GM19372 (cell line): ENCODE measurements around the gene PER3.

Source experiments
- ATAC-seq: cut with Tn5 transposase; IDR thresholded peaks from one replicate; pipeline ENCODE4 v1.9.1; 2021; ENCODE audit warnings: mild to moderate bottlenecking, low read depth, moderate library complexity; ENCODE audit not compliant: unreplicated experiment

PER3 gene

GRCh38 chr1:7827126-7827955 lies 43.2 kb downstream of the PER3 start:
- ATAC-seq = no peak

- ATAC-seq = no peak
Measured at GRCh38 chr1:7831458-7831857, 47.4 kb downstream of the PER3 start.

GRCh38 chr1:7833035-7833434 lies 48.9 kb downstream of the PER3 start:
- ATAC-seq = no peak

- no peak for ATAC-seq
Measured at GRCh38 chr1:7838714-7839113, 54.6 kb downstream of the PER3 start.

GRCh38 chr1:7839526-7839925 lies 55.4 kb downstream of the PER3 start:
- ATAC-seq = no peak

- no peak for ATAC-seq
Measured at GRCh38 chr1:7842517-7842916, 58.4 kb downstream of the PER3 start.

GRCh38 chr1:7845761-7846160 lies 61.7 kb downstream of the PER3 start:
- no peak for ATAC-seq

GRCh38 chr1:7846656-7847055 lies 62.6 kb downstream of the PER3 start:
- ATAC-seq = no peak

- no peak for ATAC-seq
Measured at GRCh38 chr1:7847599-7847998, 63.5 kb downstream of the PER3 start.

GRCh38 chr1:7850786-7851185 lies 66.7 kb downstream of the PER3 start:
- no peak for ATAC-seq

- ATAC-seq = no peak
Measured at GRCh38 chr1:7852804-7853683, 69.0 kb downstream of the PER3 start, which contains the start of gene UTS2. Gene UTS2 (minus strand): TSS chr1:7853065. CDS start chr1:7853003, 62 bp downstream.

- ATAC-seq = no peak
Measured at GRCh38 chr1:7853684-7854026, 69.6 kb downstream of the PER3 start.

GRCh38 chr1:7856345-7856744 lies 72.3 kb downstream of the PER3 start:
- no peak for ATAC-seq

GRCh38 chr1:7857000-7857399 lies 72.9 kb downstream of the PER3 start:
- no peak for ATAC-seq

GRCh38 chr1:7857985-7858384 lies 73.9 kb downstream of the PER3 start:
- ATAC-seq = no peak

GRCh38 chr1:7859406-7859805 lies 75.3 kb downstream of the PER3 start:
- no peak for ATAC-seq

- no peak for ATAC-seq
Measured at GRCh38 chr1:7860130-7860529, 76.0 kb downstream of the PER3 start.

- ATAC-seq = no peak
Measured at GRCh38 chr1:7861452-7861851, 77.4 kb downstream of the PER3 start.

GRCh38 chr1:7862211-7863060 lies 78.3 kb downstream of the PER3 start:
- no peak for ATAC-seq

- no peak for ATAC-seq
Measured at GRCh38 chr1:7863756-7864328, 79.8 kb downstream of the PER3 start.
